GM12878 (cell line): Measurements from ENCODE around the gene TBC1D8.

ENCODE experiments used
- ATF3 ChIP-seq: IDR thresholded peaks from 2 replicates; pipeline ENCODE4 v1.6.1; 2011; ENCODE audit warnings: low read depth, mild to moderate bottlenecking, low read length, moderate library complexity, borderline replicate concordance; ENCODE audit errors: extremely low read depth
- CTCF ChIP-seq, 3 experiments: IDR thresholded peaks in 2 of 3; conservative IDR thresholded peaks in 1 of 3; 2 replicates each; pipeline ENCODE4 v1.5.1; 2011; ENCODE audit warnings: low read depth in 3 of 3, low read length in 3 of 3, mild to moderate bottlenecking in 3 of 3, control low read depth in 2 of 3, moderate library complexity in 2 of 3, inconsistent platforms in 1 of 3, mixed read lengths in 1 of 3; ENCODE audit not compliant: control insufficient read depth in 2 of 3, insufficient read depth in 1 of 3; ENCODE audit errors: extremely low read depth in 1 of 3
- EZH2 ChIP-seq: IDR thresholded peaks from 2 replicates; pipeline ENCODE4 v1.6.1; 2012; ENCODE audit warnings: low read depth, mild to moderate bottlenecking, control low read depth, inconsistent platforms, low read length, borderline replicate concordance; ENCODE audit not compliant: control insufficient read depth
- POLR2AphosphoS5 ChIP-seq: IDR thresholded peaks from 2 replicates; pipeline ENCODE4 v1.6.1; 2011; ENCODE audit warnings: mild to moderate bottlenecking, low read length, inconsistent platforms
- REST ChIP-seq: IDR thresholded peaks from 2 replicates; pipeline ENCODE4 v1.6.1; 2012; ENCODE audit warnings: mild to moderate bottlenecking, low read depth, low read length
- YBX1 ChIP-seq: fragments of 450-650 bp; IDR thresholded peaks from 2 replicates; pipeline ENCODE4 v1.6.1; 2016; ENCODE audit warnings: antibody characterized with exemption

- TF ChIP-seq EZH2 (no peak), REST (no peak), CTCF (IDR thresholded peaks at IDR 0.05 in 2 of 3, conservative IDR thresholded peaks at IDR 0.05 in 1 of 3; ENCODE audit: control insufficient read depth in 2 of 3, extremely low read depth in 1 of 3, insufficient read depth in 1 of 3, low read depth in 3 of 3, low read length in 3 of 3) (no peak), POLR2AphosphoS5 (no peak), ATF3 (no peak), YBX1 (no peak)
These were observed 10.9 kb downstream of the TBC1D8 start for GRCh38 chr2:101140237-101140636.
